Nephron progenitor cell (in vitro differentiated cells): Measurements from ENCODE around the gene ATF1.

ENCODE experiments used
- DNase-seq: peaks from one replicate; pipeline ENCODE4 v3.0.0; 2021
- H3K27ac Mint-ChIP-seq: 2 replicates; pipeline ENCODE4 v1.8.0; 2021; ENCODE audit warnings: mild to moderate bottlenecking, moderate library complexity, mixed read lengths
- H3K27me3 Mint-ChIP-seq: 2 replicates; pipeline ENCODE4 v1.8.0; 2021; ENCODE audit warnings: mild to moderate bottlenecking, low read depth, mixed read lengths; ENCODE audit not compliant: poor library complexity
- H3K36me3 Mint-ChIP-seq: 2 replicates; pipeline ENCODE4 v1.8.0; 2021; ENCODE audit warnings: low read depth, mixed read lengths
- H3K4me1 Mint-ChIP-seq: 2 replicates; pipeline ENCODE4 v1.8.0; 2021; ENCODE audit warnings: mixed read lengths
- H3K4me3 Mint-ChIP-seq: 2 replicates; pipeline ENCODE4 v1.8.0; 2021; ENCODE audit warnings: mild to moderate bottlenecking, moderate library complexity, mixed read lengths
- H3K9me3 Mint-ChIP-seq: 2 replicates; pipeline ENCODE4 v1.8.0; 2021; ENCODE audit warnings: mild to moderate bottlenecking, moderate library complexity, mixed read lengths
- TF ChIP-seq, protein P1 (sequence below): fragments of 200-600 bp; sonication (generic); IDR thresholded peaks from 2 replicates; pipeline ENCODE4 v1.5.0; 2021; ENCODE audit warnings: antibody characterized with exemption

The ATF1 gene

GRCh38 chr12:50772877-50773276 lies 9.0 kb downstream of the ATF1 start:
- H3K9me3 Mint-ChIP-seq, result peaks cover 47% of the 10 kb centered on the region
- peaks cover 72% of the 10 kb centered on the region for H3K36me3 Mint-ChIP-seq
- no peak overlapping the region for H3K27ac Mint-ChIP-seq
- H3K4me3 Mint-ChIP-seq, result no peak overlapping the region
- TF ChIP-seq, protein P1, sequence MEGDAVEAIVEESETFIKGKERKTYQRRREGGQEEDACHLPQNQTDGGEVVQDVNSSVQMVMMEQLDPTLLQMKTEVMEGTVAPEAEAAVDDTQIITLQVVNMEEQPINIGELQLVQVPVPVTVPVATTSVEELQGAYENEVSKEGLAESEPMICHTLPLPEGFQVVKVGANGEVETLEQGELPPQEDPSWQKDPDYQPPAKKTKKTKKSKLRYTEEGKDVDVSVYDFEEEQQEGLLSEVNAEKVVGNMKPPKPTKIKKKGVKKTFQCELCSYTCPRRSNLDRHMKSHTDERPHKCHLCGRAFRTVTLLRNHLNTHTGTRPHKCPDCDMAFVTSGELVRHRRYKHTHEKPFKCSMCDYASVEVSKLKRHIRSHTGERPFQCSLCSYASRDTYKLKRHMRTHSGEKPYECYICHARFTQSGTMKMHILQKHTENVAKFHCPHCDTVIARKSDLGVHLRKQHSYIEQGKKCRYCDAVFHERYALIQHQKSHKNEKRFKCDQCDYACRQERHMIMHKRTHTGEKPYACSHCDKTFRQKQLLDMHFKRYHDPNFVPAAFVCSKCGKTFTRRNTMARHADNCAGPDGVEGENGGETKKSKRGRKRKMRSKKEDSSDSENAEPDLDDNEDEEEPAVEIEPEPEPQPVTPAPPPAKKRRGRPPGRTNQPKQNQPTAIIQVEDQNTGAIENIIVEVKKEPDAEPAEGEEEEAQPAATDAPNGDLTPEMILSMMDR, result no peak
- no peaks in the 10 kb centered on the region for H3K4me1 Mint-ChIP-seq
- no peaks in the 10 kb centered on the region for H3K27me3 Mint-ChIP-seq
- DNase-seq, result no peak

DNA sequence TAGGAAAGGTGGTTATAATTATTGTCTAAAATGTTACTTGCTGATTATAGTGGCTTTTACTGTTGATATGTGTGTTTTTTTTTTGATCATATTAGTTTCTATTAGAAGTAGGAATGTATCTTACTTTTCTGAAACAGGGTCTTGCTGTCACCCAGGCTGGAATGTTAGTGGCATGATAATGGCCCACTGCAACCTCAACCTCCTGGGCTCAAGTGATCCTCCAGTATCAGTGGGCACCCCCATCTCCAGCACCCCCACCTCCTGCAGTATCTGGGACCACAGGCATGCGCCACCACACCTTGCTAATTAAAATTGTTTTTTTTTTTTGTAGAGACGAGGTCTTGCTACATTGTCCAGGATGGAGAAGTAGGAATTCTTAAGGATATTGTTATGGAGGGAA lies 11.3 kb downstream of the ATF1 start:
- Mint-ChIP-seq H3K27me3 (no peaks in the 10 kb centered on the region), H3K9me3 (peaks cover 48% of the 10 kb centered on the region), H3K4me1 (no peaks in the 10 kb centered on the region), H3K27ac (no peak overlapping the region), H3K36me3 (peaks cover 70% of the 10 kb centered on the region), H3K4me3 (no peak overlapping the region)
- TF ChIP-seq, protein P1, result no peak
- no peak for DNase-seq

GRCh38 chr12:50776749-50777728 lies 13.1 kb downstream of the ATF1 start:
- Mint-ChIP-seq H3K27ac (no peak overlapping the region), H3K9me3 (peaks cover 36% of the 10 kb centered on the region), H3K27me3 (no peaks in the 10 kb centered on the region), H3K4me1 (no peaks in the 10 kb centered on the region), H3K4me3 (no peak overlapping the region), H3K36me3 (peaks cover 64% of the 10 kb centered on the region)
- DNase-seq, result no peak
- TF ChIP-seq, protein P1, result no peak

DNA sequence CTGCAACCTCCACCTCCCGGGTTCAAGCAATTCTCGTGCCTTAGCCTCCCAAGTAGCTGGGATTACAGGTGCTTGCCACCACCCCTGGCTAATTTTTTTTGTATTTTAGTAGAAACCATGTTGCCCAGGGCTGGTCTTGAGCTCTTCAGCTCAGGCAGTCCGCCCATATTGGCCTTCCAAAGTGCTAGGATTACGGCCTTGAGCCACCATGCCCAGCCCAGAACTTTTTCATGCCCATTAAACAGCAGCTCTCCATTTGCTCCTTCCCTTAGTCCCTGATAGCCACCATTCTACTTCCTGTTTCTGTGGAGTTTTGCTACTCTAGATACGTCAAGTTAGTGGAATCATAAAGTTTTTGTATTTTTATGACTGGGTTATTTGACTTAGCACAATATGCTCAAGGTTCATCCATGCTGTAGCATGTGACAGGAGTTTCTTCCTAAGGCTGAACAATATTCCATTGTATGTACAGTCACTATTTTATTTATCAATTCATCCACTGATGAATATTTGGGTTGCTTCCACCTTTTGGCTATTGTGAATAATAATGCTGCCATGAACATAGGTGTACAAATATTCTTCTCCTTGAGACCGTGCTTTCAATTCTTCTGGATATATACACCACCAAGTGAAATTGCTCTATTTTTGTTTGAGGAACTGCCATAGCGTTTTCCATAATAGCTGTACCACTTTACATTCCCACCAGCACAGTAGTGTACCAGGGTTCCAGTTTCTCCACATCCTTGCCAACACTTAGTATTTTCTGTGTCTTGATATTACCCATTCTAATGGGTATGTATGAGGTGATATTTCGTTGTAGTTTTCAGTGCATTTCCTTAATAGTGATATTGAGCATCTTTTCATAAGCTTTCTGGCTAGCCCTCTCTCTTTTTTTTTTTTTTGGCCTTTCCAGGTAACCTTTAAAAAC lies 15.0 kb downstream of the ATF1 start:
- Mint-ChIP-seq H3K4me3 (no peak overlapping the region), H3K36me3 (peaks cover 47% of the 10 kb centered on the region), H3K27ac (no peak overlapping the region), H3K27me3 (no peaks in the 10 kb centered on the region), H3K9me3 (peaks cover 24% of the 10 kb centered on the region), H3K4me1 (no peaks in the 10 kb centered on the region)
- TF ChIP-seq, protein P1, result no peak
- DNase-seq, result no peak

DNA sequence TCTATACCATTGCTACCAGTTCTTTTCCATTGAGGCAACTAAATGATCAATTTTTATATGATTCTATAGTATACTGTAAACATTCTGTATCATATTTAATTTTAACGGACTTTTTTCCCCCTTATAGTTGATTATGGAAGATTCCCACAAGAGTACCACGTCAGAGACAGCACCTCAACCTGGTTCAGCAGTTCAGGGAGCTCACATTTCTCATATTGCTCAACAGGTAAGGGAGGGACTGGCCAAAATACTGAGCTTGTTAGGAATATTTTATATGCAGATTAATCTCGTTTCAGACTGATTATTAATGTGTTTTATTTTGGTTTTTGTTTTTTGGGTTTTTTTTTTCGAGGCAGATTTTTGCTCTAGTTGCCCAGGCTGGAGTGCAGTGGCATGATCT lies 16.1 kb downstream of the ATF1 start:
- no peaks in the 10 kb centered on the region for H3K27me3 Mint-ChIP-seq
- TF ChIP-seq, protein P1, result no peak
- H3K9me3 Mint-ChIP-seq, result peaks cover 21% of the 10 kb centered on the region
- no peak for DNase-seq
- no peaks in the 10 kb centered on the region for H3K4me1 Mint-ChIP-seq
- no peak overlapping the region for H3K27ac Mint-ChIP-seq
- peaks cover 54% of the 10 kb centered on the region for H3K36me3 Mint-ChIP-seq
- no peak overlapping the region for H3K4me3 Mint-ChIP-seq
